GM21825 (cell line): ENCODE data around the gene CHAF1B.
A peak's percentile ranks its signal among the peaks of the same experiment; 100 is the strongest.
"Not testable (repeated sequence)": the region's sequence is repeated elsewhere in the genome, so short reads cannot be mapped to it uniquely, and the experiment has no call there.

Experiments
- ATAC-seq: cut with Tn5 transposase; IDR thresholded peaks from one replicate; pipeline ENCODE4 v1.9.1; 2021; ENCODE audit warnings: mild to moderate bottlenecking, moderate library complexity; ENCODE audit not compliant: unreplicated experiment

CHAF1B gene

DNA sequence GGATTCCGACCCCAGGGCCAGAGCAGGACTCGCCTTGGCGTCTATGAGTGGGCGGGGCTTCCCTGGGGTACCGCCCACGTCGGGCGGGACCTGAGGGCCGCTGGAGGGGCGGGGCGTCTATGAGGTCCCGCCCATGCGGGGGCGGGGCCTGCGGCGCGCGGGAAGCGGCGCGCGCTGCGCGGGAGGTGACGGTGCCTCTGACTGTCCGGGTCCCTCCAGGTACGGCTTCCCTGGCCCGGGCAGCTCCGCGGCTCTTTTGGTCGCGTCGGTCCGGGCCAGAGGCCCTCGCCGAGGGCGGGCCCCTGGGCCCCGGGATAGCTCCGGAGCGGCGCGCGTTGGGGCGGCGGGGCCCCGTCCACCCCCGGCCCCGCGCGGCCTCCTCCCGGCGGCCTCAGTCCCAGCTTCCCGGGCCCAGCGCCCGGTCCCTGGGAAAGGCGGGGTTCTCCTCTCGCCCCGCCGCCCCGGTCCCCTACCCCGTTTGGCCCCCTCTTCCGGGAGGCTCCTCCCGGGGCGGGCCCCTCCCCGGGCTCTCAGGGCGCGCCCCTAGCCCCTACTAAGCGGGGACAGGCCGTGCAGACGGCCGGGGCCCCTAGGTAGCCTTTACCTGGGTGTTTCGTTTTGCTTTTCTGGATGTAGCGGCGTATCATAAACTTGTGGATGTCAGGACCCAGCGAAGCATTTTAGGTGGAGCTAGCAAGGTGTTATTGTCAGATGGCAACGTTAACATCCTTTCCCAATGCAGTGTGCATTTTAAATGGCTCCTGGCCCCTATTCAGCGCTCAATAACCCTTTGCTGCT, at the start of gene CHAF1B:
Gene CHAF1B, plus strand, starts transcription at position 160 of the 798 bp plus-strand sequence. CDS start 745 bp downstream, outside the sequence.
- ATAC-seq = peak; percentile 89

DNA sequence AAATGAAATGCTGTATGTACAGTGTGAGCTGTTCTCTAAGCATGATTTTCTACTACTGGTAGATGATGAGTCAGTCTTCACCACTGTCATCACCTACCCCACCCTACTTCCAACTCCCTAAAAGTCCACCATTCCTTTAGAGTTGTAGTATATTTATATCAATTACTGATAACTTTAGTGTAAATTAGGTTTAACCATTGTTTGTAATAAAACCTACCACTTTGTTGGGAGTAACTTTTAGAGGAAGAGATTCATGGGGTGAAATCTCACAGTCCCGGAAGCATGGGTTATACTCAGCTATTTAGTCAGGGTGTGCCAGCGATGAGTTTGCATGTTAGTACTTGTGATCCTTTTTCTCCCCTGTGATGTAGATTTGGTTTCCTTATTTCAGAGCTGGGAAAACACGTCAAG, 48.1 kb upstream of the CHAF1B start:
- ATAC-seq = no peak

DNA sequence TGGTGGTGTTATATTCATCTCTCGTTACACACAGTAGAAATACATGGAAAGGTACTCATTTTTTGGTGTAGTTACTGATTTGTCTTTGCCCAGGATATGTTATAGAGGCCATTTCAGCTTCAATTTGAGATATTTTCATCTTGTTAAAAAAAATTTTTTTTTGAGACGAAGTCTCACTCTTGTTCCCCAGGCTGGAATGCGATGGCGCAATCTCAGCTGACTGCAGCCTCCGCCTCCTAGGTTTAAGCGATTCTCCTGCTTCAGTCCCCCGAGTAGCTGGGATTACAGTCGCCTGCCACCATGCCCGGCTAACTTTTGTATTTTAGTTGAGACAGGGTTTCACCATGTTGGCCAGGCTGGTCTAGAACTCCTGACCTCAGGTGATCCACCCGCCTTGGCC, 46.2 kb upstream of the CHAF1B start:
- ATAC-seq = no peak

DNA sequence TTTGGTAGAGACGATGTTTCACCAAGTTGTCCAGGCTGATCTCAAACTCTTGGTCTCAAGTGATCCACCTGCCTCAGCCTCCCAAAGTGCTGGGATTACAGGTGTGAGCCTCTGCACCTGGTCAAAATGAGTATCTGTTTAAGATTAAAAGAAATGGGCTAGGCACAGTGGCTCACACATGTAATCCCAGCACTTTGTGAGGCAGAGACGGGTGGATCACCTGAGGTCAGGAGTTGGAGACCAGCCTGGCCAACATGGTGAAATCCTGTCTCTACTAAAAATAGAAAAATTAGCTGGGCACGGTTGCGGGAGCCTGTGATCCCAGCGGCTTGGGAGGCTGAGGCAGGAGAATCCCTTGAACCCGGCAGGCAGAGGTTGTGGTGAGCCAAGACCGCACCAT, 42.6 kb upstream of the CHAF1B start:
- ATAC-seq = not testable (repeated sequence)

DNA sequence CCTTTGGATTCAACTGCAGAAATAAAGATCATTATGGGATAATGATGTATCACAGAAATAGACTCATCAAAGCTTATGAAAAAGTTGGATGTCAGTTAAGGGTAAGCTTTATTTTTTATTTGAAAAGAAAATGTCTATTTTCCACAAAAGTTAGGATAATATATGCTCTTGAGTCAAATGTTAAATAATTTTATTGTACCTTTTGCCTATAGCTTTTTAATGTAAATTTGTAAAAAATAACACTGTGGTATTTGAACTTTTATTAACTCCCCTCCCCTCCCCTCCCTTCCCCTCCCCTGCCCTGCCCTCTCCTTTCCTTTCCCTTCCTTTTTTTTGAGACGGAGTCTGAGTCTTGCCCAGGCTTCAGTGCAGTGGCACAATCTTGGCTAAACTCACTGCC, 40.3 kb upstream of the CHAF1B start:
- ATAC-seq = no peak

DNA sequence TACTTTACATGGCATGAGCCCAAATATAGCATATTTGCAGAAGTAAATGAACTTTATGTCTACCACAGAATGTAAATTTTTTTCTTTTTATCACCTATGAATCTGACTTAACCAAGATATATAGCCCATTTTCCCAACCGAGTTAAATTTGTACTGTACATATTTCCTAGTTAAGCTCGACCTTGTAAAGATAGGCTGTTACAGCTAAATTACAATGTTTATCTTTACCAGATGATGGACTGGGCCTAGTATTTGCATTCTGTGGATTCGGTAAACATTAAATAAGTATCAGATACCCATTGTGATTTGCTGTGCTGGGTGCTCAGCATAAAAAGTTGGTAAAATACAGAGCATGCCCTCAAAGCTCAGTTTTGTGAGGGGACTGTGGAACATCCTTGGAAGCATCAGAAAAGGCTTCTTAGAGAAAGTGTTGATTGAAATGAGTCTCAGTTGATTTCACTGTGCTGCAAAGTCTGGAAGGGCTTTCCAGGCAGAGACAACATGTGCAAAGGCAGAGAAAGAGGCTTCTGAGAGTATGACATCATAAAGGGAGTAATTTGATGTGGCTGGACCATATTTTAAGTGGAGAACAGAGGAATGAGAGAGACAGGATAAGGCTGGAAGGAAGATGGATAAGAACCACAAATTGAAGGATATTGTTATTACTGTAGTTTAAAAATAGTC, 37.8 kb upstream of the CHAF1B start:
- no peak for ATAC-seq

DNA sequence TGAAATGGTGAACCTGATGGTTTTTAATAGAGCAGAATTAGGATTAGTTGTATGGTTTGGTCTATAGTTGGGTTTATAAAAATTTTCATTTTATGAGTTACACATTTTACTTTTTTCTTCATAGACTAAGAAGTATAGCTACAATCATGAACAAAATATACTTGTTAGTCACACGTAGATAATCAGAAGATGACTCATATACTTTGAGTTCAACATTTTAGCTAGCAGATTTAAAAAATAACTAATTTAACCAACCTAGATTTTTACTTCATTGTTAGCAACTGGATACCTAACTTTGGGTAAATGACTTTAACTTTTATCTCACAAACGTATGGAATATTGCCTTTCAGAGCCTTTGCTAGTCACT, 37.2 kb upstream of the CHAF1B start:
- ATAC-seq = no peak

DNA sequence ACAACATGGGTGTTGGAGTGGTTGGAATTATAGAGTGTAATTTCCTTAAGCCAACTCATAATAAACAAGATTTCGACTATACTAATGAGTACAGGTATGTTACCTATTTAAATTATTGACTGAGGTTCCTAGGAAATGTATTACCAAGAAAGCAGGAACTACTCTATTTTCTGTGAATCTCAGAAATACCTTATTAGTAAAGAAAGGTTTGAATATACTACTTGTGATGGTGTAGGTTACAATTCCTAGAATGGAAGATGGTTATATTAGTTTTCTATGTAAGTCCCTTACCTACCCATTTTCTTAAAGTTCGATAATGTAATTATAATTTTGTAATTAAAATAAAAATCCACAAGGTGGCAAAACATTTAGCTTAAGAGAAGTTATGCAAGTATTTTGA, 35.9 kb upstream of the CHAF1B start:
- no peak for ATAC-seq

DNA sequence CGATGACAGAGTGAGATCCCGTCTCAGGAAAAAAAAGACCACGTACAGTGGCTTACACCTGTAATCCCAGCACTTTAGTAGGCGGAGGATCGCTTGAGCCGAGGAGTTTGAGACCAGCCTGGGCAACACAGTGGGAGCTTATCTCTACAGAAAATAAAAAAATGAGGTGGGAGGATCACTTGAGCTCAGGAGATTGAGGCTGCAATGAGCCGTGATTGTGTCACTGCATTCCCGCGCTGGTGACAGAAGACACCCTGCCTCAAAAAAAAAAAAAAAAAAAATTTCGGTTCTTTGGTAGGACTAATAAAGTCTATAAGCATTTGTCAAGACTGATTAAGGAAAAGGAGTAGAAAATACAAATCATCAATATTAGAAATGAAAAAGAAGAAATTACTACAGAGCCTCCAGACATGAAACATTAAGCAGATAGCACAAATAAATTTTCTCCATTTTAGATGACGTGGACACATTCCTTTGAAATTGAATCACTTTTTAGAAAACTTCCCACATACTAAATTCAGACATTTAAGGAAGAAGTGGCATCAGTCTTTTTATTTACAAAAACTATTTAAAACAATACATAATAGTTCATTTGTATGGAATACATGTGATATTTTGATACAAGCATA, 34.8 kb upstream of the CHAF1B start:
- ATAC-seq = no peak

DNA sequence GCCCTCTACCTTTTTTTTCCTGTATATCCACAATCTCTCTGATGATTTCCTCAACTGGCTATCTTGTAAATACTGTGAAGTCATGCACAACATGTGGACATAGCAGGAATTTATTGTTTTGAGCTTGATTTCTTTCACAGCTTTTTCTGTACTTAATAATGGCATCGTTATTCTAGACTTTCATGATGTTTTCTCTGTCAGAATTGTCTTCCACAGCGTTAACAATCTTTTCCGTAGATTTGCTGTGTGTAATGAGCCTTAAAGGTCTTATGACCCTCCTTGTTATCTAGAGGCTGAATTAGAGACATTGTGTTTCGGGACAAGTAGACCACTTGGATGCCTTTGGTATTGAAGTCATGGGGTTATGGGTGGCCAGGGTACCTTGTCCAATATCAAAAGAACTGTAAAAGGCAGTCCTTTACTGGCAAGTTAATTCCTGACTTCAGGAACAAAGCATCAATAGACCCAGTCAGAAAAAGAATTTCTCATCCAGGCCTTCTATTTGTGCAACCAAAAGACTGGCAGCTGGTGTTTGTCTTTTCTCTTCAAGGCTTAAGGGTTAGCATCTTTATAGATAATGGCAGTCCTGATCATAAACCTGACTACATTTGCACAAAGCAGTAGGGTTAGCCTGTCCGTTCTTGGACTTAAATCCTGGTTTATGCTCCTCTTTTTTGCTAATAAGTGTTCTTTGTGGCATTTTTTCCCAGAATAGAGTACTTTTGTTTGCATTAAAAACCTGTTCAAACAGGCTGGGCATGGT, 30.1 kb upstream of the CHAF1B start:
- no peak for ATAC-seq

DNA sequence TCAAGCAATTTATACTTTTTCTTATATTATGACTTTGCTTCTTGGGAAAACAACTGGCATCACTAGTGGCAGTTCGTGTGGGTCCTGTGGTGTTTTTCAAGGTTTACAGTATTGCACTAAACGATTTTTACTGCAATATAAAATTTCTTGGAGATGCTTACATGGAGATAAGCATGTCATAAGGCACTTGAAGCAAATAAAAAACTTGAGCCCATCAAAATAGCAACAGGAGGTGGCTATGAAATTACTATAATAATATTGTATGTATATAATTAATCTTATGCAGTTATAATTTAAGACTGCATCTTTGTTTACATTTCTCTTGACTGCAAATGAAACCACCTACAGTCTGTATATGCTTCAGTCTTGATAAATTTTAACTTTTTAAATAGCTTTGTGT, 29.3 kb upstream of the CHAF1B start:
- ATAC-seq = no peak

DNA sequence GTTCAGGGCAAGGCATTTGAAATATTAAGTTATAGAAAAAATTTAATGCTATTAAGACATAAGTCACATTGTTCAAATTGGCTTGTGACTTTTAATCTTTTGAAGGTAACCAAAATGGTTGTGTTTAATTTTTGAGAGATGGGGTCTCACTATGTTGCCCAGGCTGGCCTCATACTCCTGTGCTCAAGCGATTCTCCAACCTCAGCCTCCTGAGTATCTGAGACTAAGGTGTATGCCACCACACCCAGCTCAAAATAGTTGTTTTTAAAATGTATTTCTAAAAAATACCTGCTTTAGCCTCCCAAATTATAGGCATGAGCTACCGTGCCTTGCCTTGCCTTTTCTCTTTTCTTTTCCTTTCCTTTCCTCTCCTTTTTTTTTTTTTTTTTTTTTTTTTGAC, 26.0 kb upstream of the CHAF1B start:
- ATAC-seq = no peak

DNA sequence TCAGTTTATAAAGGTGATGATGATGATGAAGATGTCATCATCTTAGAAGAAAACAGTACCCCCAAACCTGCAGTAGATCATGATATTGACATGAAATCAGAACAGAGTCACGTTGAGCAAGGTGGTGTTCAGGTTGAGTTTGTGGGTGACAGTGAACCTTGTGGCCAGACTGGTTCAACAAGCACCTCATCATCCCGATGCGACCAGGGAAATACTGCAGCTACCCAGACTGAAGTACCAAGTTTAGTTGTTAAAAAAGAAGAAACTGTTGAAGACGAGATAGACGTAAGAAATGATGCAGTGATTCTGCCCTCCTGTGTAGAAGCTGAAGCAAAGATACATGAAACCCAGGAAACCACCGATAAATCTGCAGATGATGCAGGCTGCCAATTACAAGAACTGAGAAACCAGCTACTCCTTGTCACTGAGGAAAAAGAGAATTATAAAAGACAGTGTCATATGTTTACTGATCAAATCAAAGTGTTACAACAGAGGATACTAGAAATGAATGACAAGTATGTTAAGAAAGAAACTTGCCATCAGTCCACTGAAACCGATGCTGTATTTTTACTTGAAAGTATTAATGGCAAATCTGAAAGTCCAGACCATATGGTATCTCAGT, 16.0 kb upstream of the CHAF1B start:
- ATAC-seq = no peak

DNA sequence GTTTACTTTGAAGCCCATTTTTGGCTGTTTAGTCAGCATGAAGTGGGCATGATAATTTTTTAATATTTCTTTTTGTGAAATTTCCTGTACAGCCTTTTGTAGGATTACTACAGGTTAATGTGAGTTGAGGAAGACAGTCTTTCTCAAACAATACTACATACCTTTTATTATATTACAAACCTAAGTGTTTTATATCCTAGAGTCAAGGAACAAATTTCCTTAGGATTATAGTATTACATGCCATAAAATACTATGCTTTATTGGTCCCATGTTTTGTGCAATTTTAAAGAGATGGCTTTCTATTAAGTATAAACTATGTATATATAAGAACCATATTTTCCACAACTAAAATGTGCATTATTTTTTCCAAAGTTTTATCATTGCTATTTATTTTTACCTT, 9.2 kb upstream of the CHAF1B start:
- ATAC-seq = no peak

DNA sequence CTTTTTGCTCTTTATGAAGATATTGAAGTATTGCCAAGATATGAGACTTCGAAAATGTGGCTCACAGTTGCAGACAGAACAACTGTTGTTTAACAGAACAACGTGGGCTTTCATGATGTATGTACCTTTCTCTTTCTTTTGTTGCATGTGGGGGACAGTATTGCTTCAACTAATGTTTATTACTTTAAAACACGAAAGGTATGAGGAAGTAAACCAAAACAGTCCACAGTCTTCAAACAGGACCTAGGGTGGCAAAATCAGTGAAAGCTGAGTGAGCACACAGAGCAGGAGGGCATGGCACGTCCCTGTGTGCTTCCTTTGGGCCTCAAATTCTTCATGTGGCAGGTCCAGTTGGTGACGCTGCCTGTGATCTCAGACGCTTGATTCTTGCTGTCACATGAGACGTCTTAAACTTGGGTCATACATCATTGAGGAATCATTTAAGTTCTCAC, 7.8 kb upstream of the CHAF1B start:
- ATAC-seq = no peak

DNA sequence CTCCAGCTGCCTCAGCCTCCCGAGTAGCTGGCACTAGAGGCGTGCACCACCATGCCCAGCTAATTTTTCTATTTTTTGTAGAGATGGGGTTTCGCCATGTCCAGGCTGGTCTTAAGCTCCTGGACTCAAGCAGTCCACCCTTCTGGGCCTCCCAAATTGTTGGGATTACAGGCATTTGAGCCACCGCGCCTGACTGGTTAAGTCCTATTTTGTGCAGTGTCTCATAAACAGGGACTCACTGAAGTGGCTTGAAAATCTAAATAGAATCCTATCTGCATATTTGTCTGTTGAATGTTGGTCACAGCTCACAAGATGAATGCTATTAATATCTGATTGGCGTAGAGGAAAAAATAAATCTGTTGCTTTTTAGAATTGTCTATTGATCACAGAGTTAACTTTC, 5.9 kb upstream of the CHAF1B start:
- ATAC-seq = no peak

DNA sequence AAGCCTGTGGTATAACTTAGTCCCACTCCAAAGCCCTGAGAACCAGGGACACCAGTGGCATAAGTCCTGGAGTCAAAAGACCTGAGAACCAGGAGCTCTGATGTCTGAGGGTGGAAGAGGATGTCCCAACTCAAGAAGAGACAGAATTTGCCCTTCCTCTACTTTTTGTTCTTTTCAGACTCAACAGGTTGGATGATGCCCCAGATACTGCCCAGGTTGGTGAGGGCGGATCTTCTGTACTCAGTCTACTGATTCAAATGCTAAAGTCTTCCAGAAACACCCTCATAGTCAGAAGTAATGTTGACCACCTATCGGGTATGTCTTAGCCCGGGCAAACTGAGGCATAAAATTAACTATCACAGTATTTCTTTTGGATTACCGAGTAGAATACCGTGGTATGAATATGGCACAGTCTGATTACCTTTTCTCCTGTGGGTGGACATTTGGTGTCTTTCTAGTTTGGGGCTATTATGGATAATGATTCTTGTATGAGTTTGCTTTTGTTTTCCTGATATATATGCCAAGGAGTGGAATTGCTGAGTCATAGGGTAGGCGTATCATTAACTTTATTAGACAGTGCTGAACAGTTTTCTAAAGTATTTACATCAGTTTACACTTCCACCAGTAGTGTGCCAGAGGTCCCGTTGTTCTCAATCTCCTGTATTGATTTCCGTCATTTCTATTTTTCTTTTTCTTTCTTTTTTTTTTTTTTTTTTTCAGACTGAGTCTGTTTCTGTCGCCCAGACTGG, 3.2 kb upstream of the CHAF1B start:
- ATAC-seq = no peak

DNA sequence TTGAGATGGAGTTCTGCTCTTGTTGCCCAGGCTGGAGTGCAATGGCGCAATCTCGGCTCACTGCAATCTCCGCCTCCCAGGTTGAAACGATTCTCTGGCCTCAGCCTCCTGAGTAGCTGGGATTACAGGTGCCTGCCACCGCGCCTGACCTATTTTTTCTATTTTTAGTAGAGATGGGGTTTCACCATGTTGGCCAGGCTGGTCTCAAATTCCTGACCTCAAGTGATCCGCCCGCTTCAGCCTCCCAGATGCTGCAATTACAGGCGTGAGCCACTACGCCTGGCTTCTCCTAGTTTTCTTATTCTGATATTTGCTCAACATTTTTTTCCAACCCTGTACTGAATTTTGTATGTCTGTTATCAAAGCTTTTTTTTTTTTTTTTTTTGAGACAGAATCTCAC, 2.5 kb upstream of the CHAF1B start:
- ATAC-seq = not testable (repeated sequence)

DNA sequence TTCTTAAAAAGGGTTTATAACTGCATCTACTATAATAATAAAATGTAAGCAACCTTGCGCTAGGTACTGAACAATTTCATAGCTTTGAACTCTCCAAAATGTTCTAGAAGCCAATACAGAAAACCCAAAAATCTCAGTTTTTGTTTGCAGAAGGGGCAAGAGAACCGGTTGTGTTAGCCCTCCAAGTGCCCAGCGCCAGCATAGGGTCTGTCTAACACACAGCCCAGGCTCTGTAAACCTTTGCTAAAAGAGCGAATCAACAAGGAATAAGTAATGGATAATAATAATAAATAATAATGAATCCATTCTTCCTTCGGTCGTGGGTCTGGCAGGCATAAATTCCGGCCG, 333 bp upstream of the CHAF1B start:
- ATAC-seq = peak; percentile 16

DNA sequence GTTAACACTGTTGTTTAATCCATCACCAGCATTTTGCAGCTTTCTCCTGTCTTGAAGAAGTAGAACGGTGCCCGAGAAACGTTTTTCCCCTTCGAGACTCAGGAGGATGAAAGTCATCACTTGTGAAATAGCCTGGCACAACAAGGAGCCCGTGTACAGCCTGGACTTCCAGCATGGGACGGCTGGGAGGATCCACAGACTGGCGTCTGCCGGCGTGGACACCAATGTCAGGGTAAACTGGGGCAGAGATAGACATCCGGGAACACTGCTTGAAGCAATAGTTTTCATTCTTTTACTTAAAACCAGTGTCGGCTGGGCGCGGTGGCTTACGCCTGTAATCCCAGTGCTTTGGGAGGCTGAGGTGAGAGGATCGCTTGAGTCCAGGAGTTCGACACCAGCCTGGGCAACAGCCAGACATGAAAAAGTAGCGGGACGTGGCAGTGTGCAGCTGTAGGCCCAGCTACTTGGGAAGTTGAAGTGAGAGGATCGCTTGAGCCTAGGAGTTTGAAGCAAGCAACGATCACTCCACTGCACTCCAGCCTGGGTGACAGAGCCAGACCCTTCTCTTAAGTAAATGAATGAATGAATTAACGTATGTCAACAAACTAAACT, 945 bp downstream of the CHAF1B start:
- no peak for ATAC-seq
